Liver (tissue), 9 donors: ENCODE data around the gene CLEC2A. TPM values are rescaled to one million over a fixed set of nuclear protein-coding genes. Genes with fewer than 3 reads are reported as not detected.

Experiments
- DNase-seq: peaks from one replicate; pipeline ENCODE4 v3.0.0-alpha.2; 2017; ENCODE audit warnings: low spot score
- H3K27ac ChIP-seq, 2 donors: one replicate each; pipeline ENCODE4 v1.7.0; 2013; ENCODE audit warnings: inconsistent platforms in 2 of 2, low read length in 2 of 2, control low read depth in 1 of 2, low read depth in 1 of 2, mild to moderate bottlenecking in 1 of 2
- H3K27me3 ChIP-seq, 4 donors: one replicate each; pipeline versions ENCODE4 v1.6.1 to v1.7.0; 2013; ENCODE audit warnings: low read length in 3 of 4, inconsistent platforms in 1 of 4, mild to moderate bottlenecking in 1 of 4, moderate library complexity in 1 of 4; ENCODE audit not compliant: control insufficient read depth in 4 of 4, insufficient read depth in 4 of 4
- H3K36me3 ChIP-seq, 4 donors: one replicate each; pipeline versions ENCODE4 v1.6.1 to v1.7.0; 2013; ENCODE audit warnings: low read length in 3 of 4, mild to moderate bottlenecking in 3 of 4, low read depth in 1 of 4, moderate library complexity in 1 of 4; ENCODE audit not compliant: control insufficient read depth in 4 of 4, insufficient read depth in 3 of 4
- H3K4me1 ChIP-seq, 4 donors: one replicate each; pipeline versions ENCODE4 v1.6.1 to v1.7.0; 2013; ENCODE audit warnings: low read length in 3 of 4, mild to moderate bottlenecking in 3 of 4, moderate library complexity in 1 of 4; ENCODE audit not compliant: control insufficient read depth in 4 of 4, insufficient read depth in 4 of 4
- H3K4me3 ChIP-seq, 3 donors: one replicate each; pipeline versions ENCODE4 v1.6.1 to v1.7.0; 2013; ENCODE audit warnings: low read length in 3 of 3, control low read depth in 1 of 3, low read depth in 1 of 3, mild to moderate bottlenecking in 1 of 3
- H3K9ac ChIP-seq, 2 donors: one replicate each; pipeline ENCODE4 v1.7.0; 2013; ENCODE audit warnings: low read length in 2 of 2, mild to moderate bottlenecking in 2 of 2, moderate library complexity in 2 of 2, control low read depth in 1 of 2, low read depth in 1 of 2
- H3K9me3 ChIP-seq, 4 donors: one replicate each; pipeline versions ENCODE4 v1.6.1 to v1.7.0; 2013; ENCODE audit warnings: low read length in 3 of 4; ENCODE audit not compliant: control insufficient read depth in 4 of 4
- ATF3 ChIP-seq: IDR thresholded peaks from 2 replicates; pipeline ENCODE4 v1.6.1; 2016; ENCODE audit warnings: antibody characterized with exemption
- CTCF ChIP-seq: fragments of 150-350 bp; IDR thresholded peaks from 2 replicates; pipeline ENCODE4 v1.5.1; 2017; ENCODE audit warnings: improper control_type of control experiment, low read depth, low read length; ENCODE audit not compliant: missing input control
- EGR1 ChIP-seq, 2 donors: IDR thresholded peaks; 2 replicates each; pipeline ENCODE4 v1.6.1; 2016 to 2018; ENCODE audit warnings: antibody characterized with exemption in 2 of 2, low read depth in 2 of 2
- FOXA1 ChIP-seq: IDR thresholded peaks from 2 replicates; pipeline ENCODE4 v1.6.1; 2016; ENCODE audit warnings: antibody characterized with exemption
- FOXA2 ChIP-seq: IDR thresholded peaks from 2 replicates; pipeline ENCODE4 v1.6.1; 2016; ENCODE audit warnings: antibody characterized with exemption
- GABPA ChIP-seq, 2 donors: IDR thresholded peaks in 1 of 2; conservative IDR thresholded peaks in 1 of 2; 2 replicates each; pipeline ENCODE4 v1.6.1; 2016; ENCODE audit warnings: antibody characterized with exemption in 2 of 2, mild to moderate bottlenecking in 1 of 2, moderate library complexity in 1 of 2
- HNF4A ChIP-seq, 2 donors: conservative IDR thresholded peaks; 2 replicates each; pipeline ENCODE4 v1.6.1; 2016; ENCODE audit warnings: antibody characterized with exemption in 2 of 2, mild to moderate bottlenecking in 2 of 2
- HNF4G ChIP-seq: IDR thresholded peaks from 2 replicates; pipeline ENCODE4 v1.6.1; 2016; ENCODE audit warnings: antibody characterized with exemption
- JUND ChIP-seq, 2 donors: IDR thresholded peaks; 2 replicates each; pipeline ENCODE4 v1.6.1; 2016; ENCODE audit warnings: antibody characterized with exemption in 2 of 2
- MAX ChIP-seq: IDR thresholded peaks from 2 replicates; pipeline ENCODE4 v1.6.1; 2016; ENCODE audit warnings: antibody characterized with exemption
- NR2F2 ChIP-seq: IDR thresholded peaks from 2 replicates; pipeline ENCODE4 v1.6.1; 2016; ENCODE audit warnings: antibody characterized with exemption
- RAD21 ChIP-seq, 2 donors: IDR thresholded peaks; 2 replicates each; pipeline ENCODE4 v1.6.1; 2016; ENCODE audit warnings: antibody characterized with exemption in 2 of 2, mild to moderate bottlenecking in 2 of 2
- REST ChIP-seq: IDR thresholded peaks from 2 replicates; pipeline ENCODE4 v1.6.1; 2016; ENCODE audit warnings: antibody characterized with exemption, mild to moderate bottlenecking
- RXRA ChIP-seq, 2 donors: IDR thresholded peaks; 2 replicates each; pipeline ENCODE4 v1.6.1; 2017 to 2018; ENCODE audit warnings: antibody characterized with exemption in 2 of 2, mild to moderate bottlenecking in 1 of 2
- SP1 ChIP-seq: IDR thresholded peaks from 2 replicates; pipeline ENCODE4 v1.6.1; 2018; ENCODE audit warnings: antibody characterized with exemption, mild to moderate bottlenecking
- TAF1 ChIP-seq: conservative IDR thresholded peaks from 2 replicates; pipeline ENCODE4 v1.6.1; 2016; ENCODE audit warnings: antibody characterized with exemption, mild to moderate bottlenecking
- YY1 ChIP-seq: IDR thresholded peaks from 2 replicates; pipeline ENCODE4 v1.6.1; 2016; ENCODE audit warnings: antibody characterized with exemption, mild to moderate bottlenecking
- ZBTB33 ChIP-seq: IDR thresholded peaks from 2 replicates; pipeline ENCODE4 v1.6.1; 2016; ENCODE audit warnings: antibody characterized with exemption
- WGBS: extraction: QIAGEN DNeasy Blood & Tissue Kit; methylation state at CpG from one replicate; pipeline ENCODE4 v1.1.7; 2013; 5-methylcytosine and 5-hydroxymethylcytosine counted together
- polyA plus RNA-seq, 2 donors: library from polyadenylated mRNA; stranded (reverse) in 1 of 2; unstranded in 1 of 2; fragments of 200-250 nt in 1 of 2; fragments of >200 nt in 1 of 2; fragmentation: Nextera tagmentation in 1 of 2; extraction: Ambion mirVana in 1 of 2; gene quantifications; one replicate each; pipeline versions ENCODE4 v1.2.1 to v1.2.3, GENCODE V29; 2013 to 2015
- total RNA-seq, 2 donors: library from RNA; depleted of rRNA; stranded (reverse); fragments of >200 nt; gene quantifications; one replicate each; pipeline ENCODE4 v1.2.3, GENCODE V29; 2014
- donor health status: healthy.
- donor health status: healthy.
- donor health status: healthy.
- donor health status: healthy.
- donor health status: healthy.

Gene CLEC2A
- total and polyA plus RNA-seq, 4 donors: not detected

GRCh38 chr12:9944391-9944790 is 12.2 kb upstream of the CLEC2A start:
- WGBS: 67% methylated on average over 2 of the region's 2 CpGs
- H3K9me3 ChIP-seq: no peaks in the 10 kb centered on the region
- H3K27ac ChIP-seq: no peak overlapping the region
- peaks cover 0 to 6% (median 0%) of the 10 kb centered on the region in 4 donors for H3K27me3 ChIP-seq
- H3K4me1 ChIP-seq: no peaks in the 10 kb centered on the region
- TF ChIP-seq RAD21 (IDR thresholded peaks at IDR 0.05): no peak
- no peak for TF ChIP-seq JUND (IDR thresholded peaks at IDR 0.05)
- no peak for TF ChIP-seq SP1
- no peak for TF ChIP-seq HNF4A (conservative IDR thresholded peaks at IDR 0.05)
- TF ChIP-seq TAF1: no peak
- TF ChIP-seq FOXA2: no peak
- no peak for TF ChIP-seq YY1
- TF ChIP-seq HNF4G: no peak
- TF ChIP-seq CTCF: no peak
- no peak for TF ChIP-seq FOXA1
- TF ChIP-seq MAX: no peak
- no peaks in the 10 kb centered on the region for H3K36me3 ChIP-seq
- no peak overlapping the region for H3K9ac ChIP-seq
- no peak for DNase-seq
- no peak overlapping the region for H3K4me3 ChIP-seq

GRCh38 chr12:9943240-9943639 is 11.1 kb upstream of the CLEC2A start:
- no peak overlapping the region for H3K4me3 ChIP-seq
- no peak for DNase-seq

More at GRCh38 chr12:9943240-9943639, 11.1 kb upstream of the CLEC2A start:
- no peaks in the 10 kb centered on the region for H3K4me1 ChIP-seq
- H3K9me3 ChIP-seq: no peaks in the 10 kb centered on the region
- 47% methylated on average over 19 of the region's 19 CpGs for WGBS
- H3K27me3 ChIP-seq: peaks cover 0 to 6% (median 0%) of the 10 kb centered on the region in 4 donors
- H3K27ac ChIP-seq: no peak overlapping the region
- no peak overlapping the region for H3K9ac ChIP-seq
- H3K36me3 ChIP-seq: no peaks in the 10 kb centered on the region
- no peak for TF ChIP-seq MAX
- TF ChIP-seq ZBTB33: no peak
- no peak for TF ChIP-seq SP1
- no peak for TF ChIP-seq EGR1 (IDR thresholded peaks at IDR 0.05; ENCODE audit: low read depth in 2 of 2)
- TF ChIP-seq TAF1: no peak
- TF ChIP-seq HNF4A (conservative IDR thresholded peaks at IDR 0.05): no peak
- TF ChIP-seq GABPA (IDR thresholded peaks at IDR 0.05 in 1 of 2, conservative IDR thresholded peaks at IDR 0.05 in 1 of 2): no peak
- no peak for TF ChIP-seq CTCF
- TF ChIP-seq NR2F2: no peak
- TF ChIP-seq RAD21 (IDR thresholded peaks at IDR 0.05): no peak
- TF ChIP-seq ATF3: no peak
- TF ChIP-seq JUND (IDR thresholded peaks at IDR 0.05): no peak
- TF ChIP-seq RXRA (IDR thresholded peaks at IDR 0.05): no peak
- TF ChIP-seq FOXA1: no peak
- TF ChIP-seq REST: no peak
- TF ChIP-seq HNF4G: no peak
- no peak for TF ChIP-seq FOXA2
- no peak for TF ChIP-seq YY1
